Measurements from ENCODE around the gene ARHGAP9. TPM values are rescaled to one million over a fixed set of nuclear protein-coding genes. Genes with fewer than 3 reads are reported as not detected.

ARHGAP9 gene
- total RNA-seq, 2 donors from 2014 or later, result 3.4 to 4.2 TPM

- H3K9me3 ChIP-seq, result no peaks in the 10 kb centered on the region
- H3K36me3 ChIP-seq, result no peaks in the 10 kb centered on the region
- H3K4me1 ChIP-seq, result peaks cover 0 to 6% of the 10 kb centered on the region in 2 donors
- no peak for TF ChIP-seq CTCF (IDR thresholded peaks at IDR 0.05)
- H3K4me3 ChIP-seq, result no peak overlapping the region
- no peak overlapping the region for H3K27ac ChIP-seq
- no peaks in the 10 kb centered on the region for H3K27me3 ChIP-seq
- DNase-seq (ENCODE audit: low spot score), result no peak
These were observed 3.8 kb upstream of the ARHGAP9 start for GRCh38 chr12:57483466-57483865.

GRCh38 chr12:57481671-57482070 lies 2.0 kb upstream of the ARHGAP9 start:
- Histone ChIP-seq H3K27me3 (peaks cover 0 to 4% of the 10 kb centered on the region in 2 donors), H3K4me3 (no peak overlapping the region), H3K4me1 (no peaks in the 10 kb centered on the region), H3K9me3 (no peaks in the 10 kb centered on the region), H3K27ac (no peak overlapping the region), H3K36me3 (no peaks in the 10 kb centered on the region)
- TF ChIP-seq CTCF (IDR thresholded peaks at IDR 0.05), result no peak
- no peak for DNase-seq (ENCODE audit: low spot score)

GRCh38 chr12:57479043-57479375 lies 657 bp downstream of the ARHGAP9 start:
- DNase-seq (ENCODE audit: low spot score), result no peak
- Histone ChIP-seq H3K27me3 (peaks cover 16 to 24% of the 10 kb centered on the region in 2 donors), H3K36me3 (no peaks in the 10 kb centered on the region), H3K9me3 (no peaks in the 10 kb centered on the region), H3K4me1 (peaks cover 0 to 18% of the 10 kb centered on the region in 2 donors), H3K4me3 (no peak overlapping the region), H3K27ac (peak overlapping the region; percentile 3 to 7)
- TF ChIP-seq CTCF (IDR thresholded peaks at IDR 0.05), result no peak

- Histone ChIP-seq H3K4me3 (peak overlapping the region; percentile 24 to 44), H3K9me3 (no peaks in the 10 kb centered on the region), H3K36me3 (no peaks in the 10 kb centered on the region), H3K27ac (peak overlapping the region; percentile 39 to 49), H3K4me1 (peaks cover 0 to 18% of the 10 kb centered on the region in 2 donors), H3K27me3 (peaks cover 16 to 24% of the 10 kb centered on the region in 2 donors)
- no peak for TF ChIP-seq CTCF (IDR thresholded peaks at IDR 0.05)
- no peak for DNase-seq (ENCODE audit: low spot score)
These were observed 1.7 kb downstream of the ARHGAP9 start for GRCh38 chr12:57477710-57478681.

- no peaks in the 10 kb centered on the region for H3K36me3 ChIP-seq
- no peaks in the 10 kb centered on the region for H3K9me3 ChIP-seq
- peaks cover 0 to 18% of the 10 kb centered on the region in 2 donors for H3K4me1 ChIP-seq
- no peak for DNase-seq (ENCODE audit: low spot score)
- peak overlapping the region; percentile 24 to 44 for H3K4me3 ChIP-seq
- H3K27me3 ChIP-seq, result peaks cover 16 to 24% of the 10 kb centered on the region in 2 donors
- peak overlapping the region; percentile 39 to 48 for H3K27ac ChIP-seq
- no peak for TF ChIP-seq CTCF (IDR thresholded peaks at IDR 0.05)
These were observed 2.5 kb downstream of the ARHGAP9 start for GRCh38 chr12:57476993-57477709.
